HCEC 1CT (cell line): ENCODE results near the gene ARHGAP45.

ENCODE experiments used
- DNase-seq: peaks from one replicate; pipeline ENCODE4 v3.0.0-alpha.2; 2017

The ARHGAP45 gene

DNA sequence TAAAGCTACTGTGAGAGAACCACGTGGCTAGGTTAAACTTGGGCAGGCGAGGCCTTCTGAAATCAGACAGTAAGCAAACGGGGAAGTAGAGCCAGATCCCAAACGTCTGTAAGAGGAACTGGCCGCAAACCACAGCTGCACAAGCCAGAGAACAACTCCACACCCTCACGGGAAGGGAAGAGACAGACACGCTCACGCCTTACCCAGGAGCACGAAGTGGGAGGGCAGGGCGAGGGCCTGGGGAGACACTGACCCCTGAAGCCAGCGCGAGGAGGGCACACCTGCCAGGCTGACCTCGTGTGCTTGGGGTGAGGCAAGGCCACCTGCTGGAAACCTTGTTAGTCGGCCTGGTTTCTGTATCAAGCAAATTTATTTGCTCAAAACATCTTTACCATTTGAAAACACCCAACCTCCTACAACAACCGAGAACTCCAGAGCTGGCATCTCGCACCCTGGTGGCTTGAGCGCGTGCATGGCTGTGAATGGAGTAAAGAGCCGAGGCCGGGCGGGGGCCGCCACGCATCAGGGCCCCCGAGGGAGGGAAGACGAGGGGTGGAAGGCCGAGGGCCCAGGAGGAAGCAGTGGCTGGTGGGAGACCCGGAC, 20.9 kb downstream of the ARHGAP45 start:
- no peak for DNase-seq

DNA sequence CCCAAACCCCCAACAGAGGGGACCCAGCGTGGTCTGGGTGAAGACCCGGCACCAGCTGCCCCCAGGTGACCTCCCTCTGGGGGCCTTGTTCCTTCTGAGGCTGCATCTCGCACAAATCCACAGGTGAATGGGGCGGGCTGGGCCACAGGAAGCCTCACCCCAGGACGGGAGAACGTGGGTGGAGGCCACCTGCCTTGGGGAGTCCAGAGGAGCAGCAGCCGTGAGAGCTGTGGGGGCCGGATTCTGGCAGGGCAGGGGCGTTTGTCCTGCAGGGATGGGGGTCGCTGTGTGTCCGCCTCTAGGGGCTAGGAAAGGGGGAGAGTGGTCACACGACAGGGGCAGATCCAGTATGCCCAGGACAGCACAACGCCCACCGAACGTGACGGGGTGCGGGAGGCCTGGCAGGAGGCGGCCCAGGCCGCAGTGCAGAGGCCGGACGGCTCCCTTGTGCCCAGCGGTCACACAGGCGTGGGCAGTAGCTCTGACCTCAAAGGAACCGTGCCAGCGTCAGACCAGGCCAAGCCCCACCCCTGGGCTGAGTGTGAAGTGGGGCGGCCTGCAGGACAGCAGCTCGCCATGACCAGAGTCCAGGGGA, 21.5 kb downstream of the ARHGAP45 start:
- DNase-seq = no peak

- DNase-seq = no peak
Measured at GRCh38 chr19:1089126-1089771, 22.3 kb downstream of the ARHGAP45 start.

DNA sequence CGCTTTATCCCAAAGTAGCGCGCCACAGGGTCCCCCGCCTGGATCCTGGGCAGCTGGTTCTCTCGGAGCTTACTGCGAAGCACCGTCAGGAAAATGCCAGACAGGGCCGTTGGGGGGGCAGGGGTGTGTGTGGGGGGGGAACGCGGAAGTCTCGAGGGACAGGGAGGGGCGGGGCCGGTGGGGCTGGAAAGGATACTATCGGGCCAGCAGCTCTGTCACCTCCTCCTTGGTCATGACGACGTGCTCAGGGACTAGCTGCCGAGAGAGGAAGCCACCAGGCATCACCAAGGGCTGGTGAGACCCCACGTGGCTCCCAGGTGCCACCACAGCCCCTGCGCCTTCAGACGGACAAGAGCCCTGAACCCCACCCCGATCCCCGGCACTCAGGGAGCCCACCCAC, 22.9 kb downstream of the ARHGAP45 start:
- DNase-seq = no peak

GRCh38 chr19:1090731-1091543, 24.0 kb downstream of the ARHGAP45 start:
- no peak for DNase-seq

GRCh38 chr19:1091544-1092175, 24.7 kb downstream of the ARHGAP45 start:
- no peak for DNase-seq

DNA sequence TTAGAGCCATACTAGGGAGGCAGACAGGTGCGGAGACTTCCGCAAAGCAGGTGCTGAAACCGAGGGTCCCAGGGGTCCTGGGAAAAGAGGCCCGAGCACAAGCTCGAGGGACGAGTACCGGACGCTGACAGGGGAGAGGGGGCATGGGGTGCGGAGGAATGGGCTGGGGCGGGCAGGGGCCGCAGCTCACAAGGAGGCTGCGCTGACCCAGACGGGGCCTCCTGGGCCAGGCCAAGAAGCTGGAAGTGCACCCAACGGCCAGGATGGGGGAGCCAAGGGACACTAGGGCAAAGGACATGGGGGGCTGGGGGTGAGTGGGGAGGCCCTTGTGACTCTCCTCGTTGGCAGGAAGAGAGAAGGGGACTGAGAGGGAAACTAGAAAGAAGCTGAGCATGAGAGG, 26.4 kb downstream of the ARHGAP45 start:
- no peak for DNase-seq

DNA sequence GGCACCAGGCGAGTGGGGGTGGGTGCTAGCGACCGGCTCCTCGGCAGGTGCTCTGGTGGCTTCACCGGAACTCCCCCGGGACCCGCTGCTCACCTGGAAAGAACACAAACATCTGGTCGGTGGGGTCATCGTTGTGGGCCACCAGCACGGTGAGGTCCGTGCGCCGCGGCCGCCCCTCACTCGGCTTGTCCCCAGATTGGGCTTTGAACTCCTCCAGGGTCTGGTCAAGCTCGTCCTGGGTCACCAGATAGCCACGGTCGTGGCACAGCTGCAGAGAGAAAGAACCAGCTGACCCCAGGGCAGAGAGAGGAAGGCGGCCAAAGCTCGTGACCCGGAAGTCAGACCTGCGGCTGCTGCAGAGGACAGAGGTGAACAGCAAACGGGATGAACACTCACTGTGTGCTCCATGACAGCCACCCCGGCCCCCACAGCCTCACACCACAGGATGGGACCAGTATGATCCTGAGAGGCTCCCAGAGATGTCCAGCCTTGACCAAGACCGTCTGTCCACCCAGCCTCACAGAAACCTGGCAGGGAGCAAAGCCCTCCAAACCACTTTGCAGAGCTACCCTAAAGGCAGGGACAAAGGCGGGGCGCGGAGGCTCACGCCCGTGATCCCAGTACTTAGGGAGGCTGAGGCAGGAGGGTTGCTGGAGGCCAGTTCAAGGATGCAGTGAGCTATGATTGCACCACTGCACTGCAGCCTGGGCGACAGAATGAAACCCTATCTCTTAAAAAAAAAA, 27.0 kb downstream of the ARHGAP45 start:
- DNase-seq = no peak

DNA sequence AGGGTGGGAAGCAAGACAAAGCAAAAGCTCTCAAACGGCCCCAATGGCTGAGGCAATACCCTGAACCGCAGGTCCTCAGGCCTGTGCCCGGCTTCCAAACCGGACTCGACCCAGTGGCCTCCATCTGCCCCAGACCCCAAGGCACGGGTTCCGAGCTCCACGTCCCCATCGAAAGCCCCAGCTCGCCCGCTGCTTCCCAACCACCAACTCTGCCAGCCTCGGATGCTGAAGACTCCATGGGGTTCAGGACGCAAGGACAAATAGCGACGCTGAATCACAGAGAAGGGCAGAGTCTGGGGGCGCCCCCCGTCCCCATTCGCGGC, 27.6 kb downstream of the ARHGAP45 start:
- DNase-seq = no peak

DNA sequence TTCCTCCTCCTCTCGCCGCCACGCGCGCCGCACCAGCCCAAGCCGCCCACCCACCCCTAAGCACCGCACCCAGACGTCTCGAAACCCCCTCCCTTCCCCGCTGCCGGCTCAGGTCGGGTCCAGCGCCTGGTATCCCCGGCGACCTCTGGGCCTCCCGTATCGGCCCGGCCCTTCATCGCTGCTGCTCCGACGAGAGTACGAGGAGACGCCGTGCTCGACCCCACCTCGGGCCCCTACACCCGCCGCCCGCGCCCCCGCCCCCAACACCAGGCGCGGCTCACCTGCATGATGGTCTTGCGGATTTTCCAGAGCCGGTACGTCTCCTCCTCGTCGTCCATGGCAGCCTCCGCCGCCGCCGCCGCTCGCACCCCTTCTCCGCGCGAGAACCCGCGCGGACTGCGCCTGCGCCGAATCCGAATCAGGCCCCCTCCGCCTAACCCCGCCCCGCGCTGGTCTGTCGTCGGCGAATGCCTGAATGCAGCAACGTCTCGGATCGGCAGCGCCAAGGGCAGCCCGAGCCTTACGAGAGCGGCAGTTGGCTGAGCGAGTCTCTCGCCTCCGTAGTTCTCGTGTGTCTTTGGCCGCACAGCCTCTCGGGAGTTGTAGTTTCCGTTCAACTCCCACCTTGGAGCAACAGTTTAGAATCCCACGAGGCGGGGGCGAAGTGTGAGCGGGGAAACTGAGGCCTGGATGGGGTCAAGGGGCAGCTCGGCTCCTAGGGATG, 28.2 kb downstream of the ARHGAP45 start, which contains the start of gene POLR2E:
Gene POLR2E, minus strand, starts transcription at position 398 of the 724 bp plus-strand sequence. Its CDS starts 60 bp downstream, at position 338.
- peak; percentile 97 for DNase-seq

DNA sequence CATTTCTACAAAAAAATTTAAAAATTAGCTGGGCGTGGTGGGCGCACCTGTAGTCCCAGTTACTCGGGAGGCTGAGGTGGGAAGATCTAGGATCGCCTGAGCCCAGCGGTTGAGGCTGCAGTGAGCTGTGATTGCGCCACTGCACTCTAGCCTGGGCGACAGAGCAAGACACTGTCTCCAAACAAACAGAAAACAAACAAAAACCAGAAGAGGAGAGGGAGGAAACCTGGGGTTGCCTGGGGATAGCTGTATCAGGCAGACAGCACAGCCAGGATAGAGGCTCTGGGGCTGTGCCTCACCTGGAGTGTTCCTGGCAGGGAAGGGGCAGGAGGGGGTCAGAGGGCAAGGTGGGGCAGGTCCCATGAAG, 30.8 kb downstream of the ARHGAP45 start:
- DNase-seq = no peak

DNA sequence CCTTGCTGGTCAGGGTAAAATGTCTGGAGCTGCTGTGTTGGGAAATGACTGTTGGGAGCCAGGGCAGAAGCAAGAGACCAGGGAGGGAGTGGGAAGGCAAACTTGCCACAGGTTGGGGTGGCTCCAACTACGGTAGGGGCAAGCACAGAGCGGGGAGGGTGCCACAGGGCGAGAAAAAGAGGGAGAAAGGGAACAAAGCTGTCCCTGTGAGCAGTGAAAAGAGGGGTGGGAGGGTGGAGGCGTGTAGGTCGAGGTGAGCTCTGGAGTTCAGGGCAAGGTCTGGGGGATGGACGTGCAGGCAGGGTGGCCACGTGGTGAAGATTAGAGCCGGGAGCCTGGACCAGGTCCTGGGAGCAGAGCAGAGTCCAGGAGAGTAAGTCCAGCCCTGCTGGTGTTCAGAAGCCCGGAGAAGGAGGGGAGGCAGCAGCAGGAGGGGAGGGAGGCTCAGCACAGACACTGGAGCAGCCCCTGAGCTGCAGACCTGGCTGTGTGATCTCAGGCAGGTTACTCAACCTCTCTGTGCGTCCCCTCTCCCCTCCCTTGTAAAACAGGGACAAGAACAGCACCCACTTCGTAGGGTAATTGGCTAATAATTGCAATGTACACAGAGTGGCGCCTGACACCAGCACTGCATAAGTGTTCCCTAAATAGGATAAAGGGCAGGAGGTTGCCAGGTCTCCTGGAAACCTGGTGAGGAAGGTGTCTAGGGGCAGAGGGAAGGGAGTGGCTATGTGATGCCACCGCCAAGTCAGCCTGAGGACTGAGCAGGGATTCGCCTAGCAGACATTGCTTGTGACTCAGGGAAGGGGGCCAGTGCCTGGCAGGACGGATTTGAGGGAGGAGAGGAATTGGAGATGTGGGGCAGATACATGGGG, 31.4 kb downstream of the ARHGAP45 start:
- DNase-seq = no peak

DNA sequence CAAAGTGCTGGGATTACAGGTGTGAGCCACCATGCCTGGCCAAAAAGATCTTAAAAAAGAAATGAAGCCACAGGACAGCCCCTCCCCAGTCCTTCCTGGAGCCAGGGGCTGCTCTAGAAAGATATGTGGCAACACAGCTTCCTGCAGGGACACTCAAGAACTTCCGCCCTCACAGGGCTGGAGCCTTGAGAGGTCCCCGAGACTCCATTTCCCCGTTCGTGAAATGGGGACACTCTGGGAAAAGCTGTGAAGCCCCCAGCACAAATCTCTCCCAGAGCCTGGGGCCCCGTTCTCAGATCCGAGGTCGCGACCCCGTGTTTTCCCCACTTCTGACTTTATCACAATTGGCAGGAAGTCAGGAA, 34.4 kb downstream of the ARHGAP45 start:
- DNase-seq = peak; percentile 17

DNA sequence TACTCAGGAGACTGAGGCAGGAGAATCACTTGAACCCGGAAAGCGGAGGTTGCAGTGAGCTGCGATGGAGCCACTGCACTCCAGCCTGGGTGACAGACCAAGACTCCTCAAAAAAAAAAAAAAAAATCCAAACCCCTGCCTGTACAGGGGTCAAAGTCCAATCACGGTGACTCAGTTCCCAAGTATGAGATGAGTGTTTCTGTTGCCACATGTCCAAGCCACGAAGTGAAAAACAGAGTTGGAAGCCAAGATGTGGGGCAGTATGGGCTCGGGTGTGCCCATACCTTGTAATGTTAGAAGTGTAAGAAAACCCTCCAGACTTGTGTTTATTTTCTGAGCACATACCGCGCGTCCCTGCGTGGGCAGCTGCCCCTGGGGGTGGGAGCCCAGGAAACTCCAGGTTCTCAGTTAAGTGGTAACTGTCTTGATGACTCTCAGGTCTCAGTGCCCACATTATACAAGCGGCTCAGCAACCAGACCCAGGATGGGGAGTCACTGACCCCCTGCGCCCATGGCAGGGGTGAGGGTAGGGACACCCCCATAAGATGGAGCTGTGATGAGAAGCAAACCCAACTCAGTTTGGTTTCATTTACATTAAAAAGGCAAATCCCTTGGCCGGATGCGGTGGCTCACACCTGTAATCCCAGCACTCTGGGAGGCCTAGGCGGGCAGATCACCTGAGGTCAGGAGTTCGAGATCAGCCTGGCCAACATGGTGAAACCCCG, 35.6 kb downstream of the ARHGAP45 start:
- peak; percentile 98 for DNase-seq

- no peak for DNase-seq
Measured at GRCh38 chr19:1103132-1103707, 36.3 kb downstream of the ARHGAP45 start.

GRCh38 chr19:1103708-1104310, 36.8 kb downstream of the ARHGAP45 start, which contains the start of gene GPX4:
Gene GPX4, plus strand, starts transcription at chr19:1103994. Its CDS starts 50 bp downstream, at chr19:1104044.
- peak; percentile 99 for DNase-seq

GRCh38 chr19:1104311-1105007, 37.5 kb downstream of the ARHGAP45 start:
- peak; percentile 56 for DNase-seq
